ENCODE results near the gene SHANK1.
A peak's percentile ranks its signal among the peaks of the same experiment; 100 is the strongest.

The SHANK1 gene

DNA sequence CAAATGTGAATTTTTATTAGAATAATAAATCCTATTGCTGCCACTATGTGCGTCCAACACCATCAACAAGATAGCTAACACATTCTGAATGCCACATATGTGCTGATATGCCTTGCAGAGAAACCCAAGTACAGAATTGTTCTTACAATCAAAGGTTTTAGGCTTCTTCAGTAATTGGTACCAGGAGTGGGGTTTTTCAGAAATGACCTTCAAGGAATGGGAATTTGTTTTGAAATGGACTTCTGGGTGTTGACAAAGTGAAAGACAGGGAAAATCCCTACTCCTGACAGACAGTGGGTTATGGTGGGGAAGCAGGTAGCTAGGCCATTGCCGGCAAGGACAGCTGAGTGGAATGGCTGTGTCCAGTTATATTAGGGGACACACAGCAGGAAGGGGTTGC, 85.6 kb downstream of the SHANK1 start:
- H3K4me1 ChIP-seq, result no peaks in the 10 kb centered on the region
- no peak overlapping the region for H3K4me3 ChIP-seq (ENCODE audit: low read depth, low read length)
- no peak for DNase-seq
- TF ChIP-seq, protein P1, sequence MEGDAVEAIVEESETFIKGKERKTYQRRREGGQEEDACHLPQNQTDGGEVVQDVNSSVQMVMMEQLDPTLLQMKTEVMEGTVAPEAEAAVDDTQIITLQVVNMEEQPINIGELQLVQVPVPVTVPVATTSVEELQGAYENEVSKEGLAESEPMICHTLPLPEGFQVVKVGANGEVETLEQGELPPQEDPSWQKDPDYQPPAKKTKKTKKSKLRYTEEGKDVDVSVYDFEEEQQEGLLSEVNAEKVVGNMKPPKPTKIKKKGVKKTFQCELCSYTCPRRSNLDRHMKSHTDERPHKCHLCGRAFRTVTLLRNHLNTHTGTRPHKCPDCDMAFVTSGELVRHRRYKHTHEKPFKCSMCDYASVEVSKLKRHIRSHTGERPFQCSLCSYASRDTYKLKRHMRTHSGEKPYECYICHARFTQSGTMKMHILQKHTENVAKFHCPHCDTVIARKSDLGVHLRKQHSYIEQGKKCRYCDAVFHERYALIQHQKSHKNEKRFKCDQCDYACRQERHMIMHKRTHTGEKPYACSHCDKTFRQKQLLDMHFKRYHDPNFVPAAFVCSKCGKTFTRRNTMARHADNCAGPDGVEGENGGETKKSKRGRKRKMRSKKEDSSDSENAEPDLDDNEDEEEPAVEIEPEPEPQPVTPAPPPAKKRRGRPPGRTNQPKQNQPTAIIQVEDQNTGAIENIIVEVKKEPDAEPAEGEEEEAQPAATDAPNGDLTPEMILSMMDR (IDR thresholded peaks at IDR 0.05; ENCODE audit: low read depth, low read length), result no peak
- H3K9me3 ChIP-seq, result no peaks in the 10 kb centered on the region
- H3K27me3 ChIP-seq, result peaks cover 17% of the 10 kb centered on the region
- no peaks in the 10 kb centered on the region for H3K36me3 ChIP-seq

DNA sequence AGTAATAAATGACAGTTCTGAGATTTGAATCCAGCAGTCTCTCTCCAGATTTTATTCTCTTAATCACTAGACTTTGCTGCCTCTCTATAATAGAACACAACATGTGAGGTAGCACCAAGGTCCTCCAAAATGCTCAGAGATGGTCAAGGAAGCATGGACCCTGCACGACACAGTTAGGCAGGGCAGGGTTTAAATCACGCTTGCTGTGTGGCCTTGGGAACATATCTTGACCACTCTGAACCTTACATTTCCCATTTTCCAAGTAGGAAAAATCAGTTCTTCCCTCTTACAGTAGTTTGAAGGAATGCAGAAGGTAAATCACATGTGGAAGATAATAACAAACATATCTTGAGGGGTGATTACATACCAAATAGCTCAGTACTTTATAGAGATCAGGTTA, 86.2 kb downstream of the SHANK1 start:
- DNase-seq, result no peak
- Histone ChIP-seq H3K4me1 (no peaks in the 10 kb centered on the region), H3K4me3 (ENCODE audit: low read depth, low read length) (no peak overlapping the region), H3K27me3 (peaks cover 11% of the 10 kb centered on the region), H3K9me3 (no peaks in the 10 kb centered on the region), H3K36me3 (no peaks in the 10 kb centered on the region)
- TF ChIP-seq, protein P1 (IDR thresholded peaks at IDR 0.05; ENCODE audit: low read depth, low read length), result no peak

DNA sequence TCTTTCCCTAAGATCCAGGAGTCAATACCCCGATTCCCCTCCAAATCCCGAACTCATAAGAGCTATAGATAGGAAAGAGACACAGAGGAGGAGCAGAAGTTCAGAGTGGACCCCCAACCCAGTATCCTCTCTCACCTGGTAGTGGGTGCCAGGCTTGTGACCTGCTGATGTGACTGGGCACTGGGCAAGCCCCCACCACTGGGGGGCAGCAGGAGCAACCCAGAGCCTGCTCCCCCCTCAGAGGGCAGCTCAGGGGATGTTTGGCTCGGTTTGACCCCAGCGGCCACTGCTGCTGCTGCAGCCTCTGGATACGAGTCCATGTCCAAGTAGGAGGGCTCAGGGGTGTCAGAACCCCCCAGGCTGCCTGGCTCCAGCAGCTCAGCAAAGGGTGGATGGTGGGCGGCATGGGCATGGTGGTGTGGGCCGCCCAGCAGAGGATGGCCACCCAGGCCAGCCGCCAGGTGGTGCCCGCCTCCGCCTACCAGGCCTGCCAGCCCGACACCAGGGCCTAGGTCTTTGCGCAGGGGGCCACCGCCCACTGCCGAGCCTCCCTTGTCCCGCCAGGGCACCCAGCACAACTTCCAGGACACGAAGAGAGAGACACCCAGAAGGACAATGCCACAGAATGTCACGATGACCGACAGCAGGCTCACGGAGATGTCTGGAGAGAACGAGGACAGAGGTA, 87.3 kb downstream of the SHANK1 start:
- Histone ChIP-seq H3K4me3 (ENCODE audit: low read depth, low read length) (no peak overlapping the region), H3K36me3 (no peaks in the 10 kb centered on the region), H3K4me1 (no peaks in the 10 kb centered on the region), H3K27me3 (peaks cover under 1% of the 10 kb centered on the region), H3K9me3 (no peaks in the 10 kb centered on the region)
- no peak for DNase-seq
- TF ChIP-seq, protein P1 (IDR thresholded peaks at IDR 0.05; ENCODE audit: low read depth, low read length), result peak; percentile 17; the same call in 1 of the 2 replicates

DNA sequence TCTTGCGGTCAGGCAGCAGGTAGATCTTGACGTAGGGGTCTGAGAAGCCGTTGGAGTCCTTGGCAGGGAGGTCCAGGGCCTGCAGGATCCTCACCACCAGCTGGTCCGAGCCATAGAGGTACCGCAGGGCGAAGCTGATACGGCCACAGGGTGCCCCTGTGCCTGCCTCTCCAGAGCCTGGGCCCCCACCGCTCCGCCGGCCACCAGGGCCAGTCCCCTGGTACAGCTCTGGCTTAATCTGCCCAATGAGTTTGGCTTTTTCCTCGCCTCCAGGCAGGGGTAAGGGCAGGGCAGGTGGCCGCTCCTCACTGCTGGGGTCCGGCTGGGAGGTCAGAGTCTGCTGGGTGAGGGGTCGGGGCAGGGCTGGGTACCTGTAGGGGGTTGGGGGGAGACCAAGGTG, 89.8 kb downstream of the SHANK1 start:
- no peaks in the 10 kb centered on the region for H3K36me3 ChIP-seq
- H3K27me3 ChIP-seq, result no peaks in the 10 kb centered on the region
- TF ChIP-seq, protein P1 (IDR thresholded peaks at IDR 0.05; ENCODE audit: low read depth, low read length), result no peak
- no peaks in the 10 kb centered on the region for H3K9me3 ChIP-seq
- DNase-seq, result no peak
- H3K4me3 ChIP-seq (ENCODE audit: low read depth, low read length), result no peak overlapping the region
- H3K4me1 ChIP-seq, result no peaks in the 10 kb centered on the region

DNA sequence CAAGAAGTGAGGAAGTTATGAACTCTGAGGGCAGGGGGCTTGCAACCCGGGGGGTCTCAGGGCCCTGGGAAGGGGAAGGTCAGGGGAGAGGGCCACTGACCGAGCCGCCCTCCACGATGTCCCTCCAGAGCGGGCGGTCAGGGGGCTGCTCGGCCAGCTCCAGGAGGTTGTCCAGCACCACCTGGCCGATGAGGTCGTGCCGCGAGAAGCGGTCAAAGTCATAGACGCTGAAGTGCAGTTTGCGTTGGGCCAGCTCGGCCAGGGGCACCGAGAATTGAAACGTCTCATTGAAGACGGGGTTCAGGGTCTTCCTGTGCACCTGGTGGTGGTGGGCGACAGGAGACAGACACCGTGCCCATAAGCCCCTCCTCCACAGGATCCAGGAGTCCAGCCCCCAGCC, 90.4 kb downstream of the SHANK1 start:
- TF ChIP-seq, protein P1 (IDR thresholded peaks at IDR 0.05; ENCODE audit: low read depth, low read length), result no peak
- no peaks in the 10 kb centered on the region for H3K36me3 ChIP-seq
- no peak for DNase-seq

GRCh38 chr19:50628551-50628950, 91.1 kb downstream of the SHANK1 start:
- Histone ChIP-seq H3K9me3 (no peaks in the 10 kb centered on the region), H3K27me3 (no peaks in the 10 kb centered on the region), H3K4me1 (no peaks in the 10 kb centered on the region), H3K4me3 (ENCODE audit: low read depth, low read length) (no peak overlapping the region), H3K36me3 (no peaks in the 10 kb centered on the region)
- TF ChIP-seq, protein P1 (IDR thresholded peaks at IDR 0.05; ENCODE audit: low read depth, low read length), result no peak
- DNase-seq, result no peak

More for the DNA sequence above, 90.4 kb downstream of the SHANK1 start:
- H3K27me3 ChIP-seq, result no peaks in the 10 kb centered on the region
- H3K9me3 ChIP-seq, result no peaks in the 10 kb centered on the region
- H3K4me3 ChIP-seq (ENCODE audit: low read depth, low read length), result no peak overlapping the region
- no peaks in the 10 kb centered on the region for H3K4me1 ChIP-seq

All from BE2C (cell line).